Testis (tissue), 2 donors: Measurements from ENCODE around the gene TRIM13.

Experiments used
- CTCF ChIP-seq, 3 experiments: fragments of 450-650 bp in 2 of 3; fragments of 200-600 bp in 1 of 3; sonication (generic) in 1 of 3; IDR thresholded peaks; one replicate each; pipeline ENCODE4 v1.5.1; 2016 to 2019; ENCODE audit warnings: antibody characterized with exemption in 3 of 3, mild to moderate bottlenecking in 2 of 3, moderate library complexity in 1 of 3
- POLR2A ChIP-seq: fragments of 450-650 bp; IDR thresholded peaks from one replicate; pipeline ENCODE4 v1.6.1; 2017; ENCODE audit warnings: antibody characterized with exemption, mild to moderate bottlenecking, moderate library complexity

DNA sequence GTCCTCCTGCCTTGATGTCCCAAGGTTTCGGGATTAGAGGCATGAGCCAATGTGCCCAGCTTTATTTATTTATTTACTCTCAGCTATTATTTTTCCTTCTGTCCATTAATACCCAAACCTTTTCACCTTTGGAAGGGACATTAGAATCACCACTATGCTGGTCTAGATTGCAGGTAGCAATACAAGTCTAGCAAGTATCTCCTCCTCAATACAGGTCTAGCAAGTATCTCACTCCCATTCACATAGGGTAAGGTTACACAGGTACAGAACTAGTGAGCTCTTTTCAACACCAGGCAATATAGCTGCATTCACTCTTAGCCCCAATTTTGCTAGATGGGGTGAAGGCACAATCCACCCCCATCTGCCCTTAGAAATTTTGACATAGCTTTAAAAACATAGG, 43.3 kb upstream of the TRIM13 start:
- TF ChIP-seq CTCF (IDR thresholded peaks at IDR 0.05) (no peak), POLR2A (no peak)
